ENCODE data around the gene RCCD1.
"Not testable (repeated sequence)": the region's sequence is repeated elsewhere in the genome, so short reads cannot be mapped to it uniquely, and the experiment has no call there.

RCCD1 gene

DNA sequence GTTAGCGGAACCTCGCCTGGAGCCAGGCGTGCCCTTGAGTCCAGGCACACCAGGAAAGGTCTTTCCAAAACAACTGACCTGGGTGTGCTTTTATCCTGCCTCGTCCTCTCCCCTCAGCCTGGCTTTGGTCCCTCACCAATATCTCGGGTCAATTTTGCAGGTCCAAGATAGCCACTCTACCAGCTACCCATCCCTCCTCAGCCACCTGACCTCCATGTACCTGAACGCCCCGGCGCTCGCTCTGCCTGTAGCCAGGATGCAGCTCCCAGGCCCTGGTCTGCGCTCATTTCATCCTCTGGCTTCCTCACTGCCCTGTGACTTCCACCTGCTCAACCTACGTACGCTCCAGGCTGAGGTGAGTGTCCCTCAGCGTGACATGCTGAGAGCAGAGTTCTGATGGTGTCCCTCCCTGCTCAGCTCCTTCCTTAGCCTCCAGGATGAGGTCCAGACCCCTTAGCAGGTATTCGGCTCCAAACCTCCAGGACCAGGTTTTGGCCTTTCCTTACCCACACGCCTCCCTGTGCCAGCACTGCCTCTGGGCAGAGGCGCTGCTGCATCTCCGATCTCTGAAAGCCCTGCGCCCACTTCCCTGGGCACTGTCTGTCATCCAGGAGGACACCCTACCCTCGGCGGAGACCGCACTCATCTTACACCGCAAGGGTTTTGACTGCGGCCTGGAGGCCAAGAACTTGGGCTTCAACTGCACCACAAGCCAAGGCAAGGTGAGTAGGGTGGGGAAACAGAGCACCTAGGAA lies 36.5 kb upstream of the RCCD1 start:
- DNase-seq: no peak

DNA sequence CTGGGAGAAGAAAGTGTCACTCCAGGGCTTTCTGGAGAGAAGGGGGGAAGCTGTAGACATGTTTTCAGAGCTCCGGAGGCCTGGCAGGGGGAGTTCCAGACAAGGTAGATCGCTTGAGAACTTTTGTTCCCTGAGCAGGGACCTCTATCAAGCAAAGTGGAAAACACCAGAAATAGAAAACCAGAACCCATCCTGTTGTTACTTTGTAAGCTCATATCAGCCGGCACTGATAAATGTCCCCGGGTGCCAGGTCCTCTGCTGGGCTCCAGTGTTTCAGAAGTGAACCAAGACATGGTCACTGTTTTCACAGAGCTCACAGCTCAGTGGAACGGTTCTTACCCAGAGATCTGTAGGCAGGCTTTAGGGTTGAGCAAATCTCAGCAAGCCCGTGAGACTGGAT lies 35.8 kb upstream of the RCCD1 start:
- DNase-seq: no peak

DNA sequence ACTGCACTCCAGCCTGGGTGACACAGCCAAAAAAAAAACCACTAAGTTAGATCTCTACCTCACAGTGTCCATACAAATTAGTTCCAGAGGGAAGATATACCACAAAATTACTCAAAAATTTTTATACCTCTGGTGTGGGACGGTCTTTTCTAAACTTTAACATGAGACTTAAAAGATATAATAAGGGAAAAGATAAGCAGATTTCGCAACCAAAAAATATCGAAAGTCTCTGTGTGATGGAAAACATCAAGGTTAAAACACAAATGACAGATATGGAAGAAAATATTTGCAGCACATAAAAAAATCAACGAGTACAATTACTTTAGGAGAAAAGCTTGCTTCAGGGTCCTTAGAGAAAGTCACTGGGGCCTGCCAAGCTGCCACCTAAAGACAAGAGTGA lies 32.8 kb upstream of the RCCD1 start:
- no peak for DNase-seq

GRCh38 chr15:90922712-90923322 lies 31.9 kb upstream of the RCCD1 start:
- DNase-seq: peak; percentile 61

GRCh38 chr15:90924375-90924774 lies 30.3 kb upstream of the RCCD1 start:
- no peak for DNase-seq

DNA sequence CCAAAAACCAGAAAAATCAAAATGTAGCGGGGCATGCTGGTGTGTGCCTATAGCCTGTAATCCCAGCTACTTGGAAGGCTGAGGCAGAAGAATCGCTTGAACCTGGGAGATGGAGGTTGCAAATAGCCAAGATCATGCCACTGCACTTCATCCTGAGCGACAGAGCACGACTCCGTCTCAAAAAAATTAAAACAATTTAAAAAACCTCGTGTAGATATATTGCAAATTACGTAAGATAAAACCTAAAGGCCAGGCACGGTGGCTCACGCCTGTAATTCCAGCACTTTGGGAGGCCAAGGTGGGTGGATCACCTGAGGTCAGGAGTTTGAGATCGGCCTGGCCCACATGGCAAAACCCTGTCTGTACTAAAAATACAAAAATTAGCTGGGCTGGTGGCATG lies 27.9 kb upstream of the RCCD1 start:
- not testable (repeated sequence) for DNase-seq

GRCh38 chr15:90928106-90928505 lies 26.6 kb upstream of the RCCD1 start:
- DNase-seq: not testable (repeated sequence)

DNA sequence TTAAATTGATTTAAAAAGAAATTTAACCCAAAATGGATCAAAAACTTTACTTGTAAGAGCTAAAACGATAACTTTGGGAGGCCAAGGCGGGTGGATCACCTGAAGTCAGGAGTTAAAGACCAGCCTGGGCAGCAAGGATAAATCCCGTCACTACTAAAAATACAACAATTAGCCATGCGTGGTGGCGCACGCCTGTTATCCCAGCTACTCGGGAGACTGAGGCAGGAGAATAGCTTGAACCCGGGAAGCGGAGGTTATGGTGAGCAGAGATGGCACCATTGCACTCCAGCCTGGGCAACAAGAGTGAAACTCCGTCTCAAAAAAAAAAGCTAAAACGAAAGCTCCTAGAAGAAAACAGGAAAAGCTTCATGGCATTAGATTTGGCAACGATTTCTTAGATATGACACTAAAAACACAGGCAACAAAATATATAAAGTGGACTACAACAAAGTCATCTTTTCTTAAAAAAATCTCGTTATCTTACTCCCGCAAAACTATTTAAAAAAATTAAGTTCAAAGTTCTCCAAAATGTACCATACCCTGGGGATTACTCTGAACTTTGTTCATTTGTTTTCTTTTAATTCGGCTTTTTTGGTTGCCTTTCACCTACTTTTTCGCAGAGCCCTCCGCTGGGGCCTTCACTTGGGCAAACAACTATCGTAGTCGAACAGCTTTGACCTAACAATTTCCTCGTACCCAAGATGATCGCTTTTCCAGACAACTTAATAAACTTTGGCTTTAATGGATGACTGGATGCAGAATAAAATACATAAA lies 25.3 kb upstream of the RCCD1 start:
- DNase-seq: no peak

DNA sequence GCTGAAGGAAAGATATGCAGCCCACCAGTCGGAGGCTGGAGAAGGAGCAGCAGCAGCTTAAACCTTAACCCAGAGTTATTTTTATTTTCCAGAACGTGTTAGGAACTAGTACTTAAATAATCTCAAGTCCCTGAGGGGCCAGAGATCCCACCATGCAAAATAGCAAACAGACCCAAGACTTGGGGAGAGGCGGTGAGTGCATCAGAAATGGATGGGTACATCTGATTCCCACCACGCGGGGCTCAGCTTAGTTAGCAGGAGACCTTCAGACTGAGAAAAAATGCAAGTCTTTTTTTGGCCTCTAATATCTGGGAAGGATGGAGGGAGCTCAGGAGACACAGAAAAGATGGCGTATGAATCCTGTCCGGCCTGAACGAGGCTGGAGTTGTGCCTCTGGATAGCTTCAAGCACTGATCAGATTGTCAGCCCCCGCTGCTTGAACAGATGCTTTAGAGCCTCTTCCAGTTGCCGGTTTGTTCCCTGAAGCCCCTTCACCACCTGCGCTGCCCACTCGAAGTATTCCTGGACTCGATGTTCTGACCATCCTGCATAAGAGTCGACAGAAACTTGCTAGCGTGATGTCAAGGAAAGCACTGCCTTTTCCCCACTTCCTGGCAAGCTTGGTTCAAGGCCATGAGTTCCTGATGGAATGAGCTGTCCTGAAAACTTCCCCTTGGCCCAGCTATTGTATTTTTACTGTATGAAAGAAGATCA lies 23.7 kb upstream of the RCCD1 start:
- DNase-seq: peak; percentile 28

GRCh38 chr15:90931575-90931827 lies 23.2 kb upstream of the RCCD1 start:
- no peak for DNase-seq

GRCh38 chr15:90931828-90932659 lies 22.6 kb upstream of the RCCD1 start, which contains the start of gene HDDC3:
Gene HDDC3, minus strand, starts transcription at chr15:90932549. Its CDS starts 9 bp downstream, at chr15:90932540.
- peak; percentile 97 for DNase-seq

DNA sequence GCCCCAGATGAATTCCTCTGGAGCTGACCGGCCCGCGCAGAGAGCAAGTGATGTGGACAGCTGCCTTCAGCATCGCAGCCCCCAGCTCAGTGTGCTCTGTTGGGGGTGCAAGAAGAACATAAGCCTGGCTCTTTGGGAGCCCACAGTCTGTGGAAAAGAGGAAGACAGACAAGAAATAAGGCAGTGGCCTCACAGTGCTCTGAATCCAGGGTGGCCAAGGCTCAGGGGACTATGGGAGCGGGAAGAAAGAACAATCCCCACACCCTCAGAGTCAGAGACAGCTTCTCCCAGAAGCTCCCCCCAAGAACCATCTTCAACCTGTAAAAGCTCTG lies 22.1 kb upstream of the RCCD1 start:
- no peak for DNase-seq

GRCh38 chr15:90933301-90933700 lies 21.4 kb upstream of the RCCD1 start:
- peak; percentile 89 for DNase-seq

- peak; percentile 91 for DNase-seq
Observed at GRCh38 chr15:90934256-90934948, 20.3 kb upstream of the RCCD1 start.

DNA sequence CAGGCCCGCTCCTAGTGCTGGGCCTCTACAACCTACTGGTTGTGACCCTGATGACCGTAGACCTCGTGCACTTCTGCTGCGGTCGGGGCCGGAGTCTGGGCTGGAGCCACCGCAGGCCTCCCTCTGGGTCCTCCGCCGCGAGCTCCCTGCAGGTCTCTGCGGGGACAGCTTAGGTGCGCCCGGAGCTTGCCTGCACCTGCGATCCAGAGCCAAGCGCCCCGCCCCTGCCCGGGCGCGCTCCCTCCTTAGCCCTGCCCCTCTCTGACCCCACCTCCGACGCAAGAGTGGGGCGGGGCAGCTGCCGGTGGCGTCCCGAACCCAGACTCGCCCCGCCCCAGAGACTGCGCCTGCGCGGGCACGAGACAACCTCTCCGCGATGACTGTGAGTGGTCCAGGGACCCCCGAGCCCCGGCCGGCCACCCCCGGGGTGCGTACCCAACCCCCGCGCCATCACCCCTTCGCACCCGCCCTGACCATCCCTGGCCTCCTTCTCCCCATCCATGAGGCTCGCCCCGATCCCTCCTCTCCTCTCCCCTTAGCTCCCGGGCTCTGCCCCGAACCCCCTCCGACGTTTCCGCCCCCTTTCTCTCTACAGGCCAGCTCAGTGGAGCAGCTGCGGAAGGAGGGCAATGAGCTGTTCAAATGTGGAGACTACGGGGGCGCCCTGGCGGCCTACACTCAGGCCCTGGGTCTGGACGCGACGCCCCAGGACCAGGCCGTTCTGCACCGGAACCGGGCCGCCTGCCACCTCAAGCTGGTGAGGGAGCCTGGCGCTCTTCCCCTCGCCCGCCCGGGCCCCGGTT lies 19.5 kb upstream of the RCCD1 start, which contains the start of gene UNC45A:
TSS of gene UNC45A (plus strand) at position 337 of the 803 bp plus-strand sequence. CDS start at position 377, 40 bp downstream.
- peak; percentile 89 for DNase-seq

DNA sequence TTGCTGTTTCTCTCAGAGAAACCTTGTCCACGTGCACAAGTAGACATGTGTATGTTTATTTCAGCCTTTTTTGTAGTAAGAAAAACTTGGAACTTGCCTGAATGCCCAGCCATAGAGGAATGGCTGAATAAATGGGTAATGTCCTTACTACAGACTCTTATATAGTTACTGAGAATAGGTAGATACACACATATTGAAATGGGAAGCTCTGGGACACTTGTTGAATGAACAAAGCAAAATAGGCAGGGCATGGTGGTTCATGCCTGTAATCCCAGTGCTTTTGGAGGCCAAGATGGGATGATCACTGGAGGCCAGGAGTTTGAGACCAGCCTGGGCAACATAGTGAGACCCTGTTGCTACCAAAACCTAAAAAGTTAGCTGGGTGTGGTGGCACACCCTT lies 17.9 kb upstream of the RCCD1 start:
- DNase-seq: no peak

GRCh38 chr15:90938261-90938660 lies 16.4 kb upstream of the RCCD1 start:
- DNase-seq: no peak

- no peak for DNase-seq
Observed at GRCh38 chr15:90939756-90940155, 14.9 kb upstream of the RCCD1 start.

DNA sequence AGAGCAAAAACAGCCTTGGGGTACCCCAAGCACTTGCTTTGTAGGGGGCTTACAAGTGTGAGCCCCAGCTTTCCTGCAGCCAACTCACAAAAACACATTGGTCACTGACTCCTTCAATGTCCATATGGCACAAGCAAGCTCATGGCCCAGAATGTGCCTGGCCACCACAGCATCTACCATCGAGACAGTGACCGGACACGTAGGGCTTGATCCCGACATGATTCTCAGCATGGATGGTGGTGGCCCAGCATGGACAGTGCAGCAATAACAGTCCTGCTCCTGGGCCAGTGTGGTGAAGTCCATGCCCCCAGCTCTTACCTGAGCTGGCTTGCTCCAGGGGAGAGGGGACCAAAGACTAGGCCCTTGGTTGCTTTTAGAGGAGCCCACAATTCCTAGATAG lies 13.6 kb upstream of the RCCD1 start:
- no peak for DNase-seq

DNA sequence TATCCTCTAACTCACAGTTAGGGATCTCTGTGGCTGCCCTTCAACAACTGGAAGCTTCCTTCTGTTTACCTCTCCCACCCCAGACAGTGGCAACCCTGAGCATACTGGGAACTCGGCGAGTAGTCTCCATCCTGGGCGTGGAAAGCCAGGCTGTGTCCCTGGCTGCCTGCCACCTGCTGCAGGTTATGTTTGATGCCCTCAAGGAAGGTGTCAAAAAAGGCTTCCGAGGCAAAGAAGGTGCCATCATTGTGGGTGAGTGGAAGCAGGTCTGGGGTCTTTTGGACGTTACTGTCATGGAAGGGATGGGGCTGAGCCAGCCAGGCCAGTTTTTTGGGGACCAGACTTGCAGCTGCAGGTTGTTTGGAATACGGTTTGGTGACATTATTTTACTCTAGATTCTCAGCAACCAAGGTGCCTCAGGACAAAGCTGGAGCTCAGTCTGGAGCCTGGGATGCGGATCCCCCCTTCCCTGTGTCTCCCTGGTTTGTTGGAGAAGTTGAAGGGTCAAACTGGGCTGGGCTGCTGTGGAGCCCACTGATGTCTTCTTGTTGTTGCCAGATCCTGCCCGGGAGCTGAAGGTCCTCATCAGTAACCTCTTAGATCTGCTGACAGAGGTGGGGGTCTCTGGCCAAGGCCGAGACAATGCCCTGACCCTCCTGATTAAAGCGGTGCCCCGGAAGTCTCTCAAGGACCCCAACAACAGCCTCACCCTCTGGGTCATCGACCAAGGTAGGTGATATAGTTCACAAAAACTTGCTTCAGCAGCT lies 12.1 kb upstream of the RCCD1 start:
- DNase-seq: no peak
